Glutamatergic neuron (in vitro differentiated cells): ENCODE data around the gene NSD1. TPM values are rescaled to one million over a fixed set of nuclear protein-coding genes. Genes with fewer than 3 reads are reported as not detected.

ENCODE experiments used
- DNase-seq: peaks from one replicate; pipeline ENCODE4 v3.0.0; 2022
- H3K27ac Mint-ChIP-seq: one replicate; pipeline ENCODE4 v1.8.0; 2020; ENCODE audit warnings: mild to moderate bottlenecking, mixed read lengths, inconsistent platforms; ENCODE audit not compliant: unreplicated experiment
- H3K27me3 Mint-ChIP-seq: one replicate; pipeline ENCODE4 v1.8.0; 2020; ENCODE audit warnings: mild to moderate bottlenecking, moderate library complexity, mixed read lengths, inconsistent platforms; ENCODE audit not compliant: unreplicated experiment
- H3K36me3 Mint-ChIP-seq: one replicate; pipeline ENCODE4 v1.8.0; 2020; ENCODE audit warnings: mild to moderate bottlenecking, mixed read lengths, inconsistent platforms; ENCODE audit not compliant: unreplicated experiment
- H3K4me1 Mint-ChIP-seq: one replicate; pipeline ENCODE4 v1.8.0; 2020; ENCODE audit warnings: mild to moderate bottlenecking, low read depth, mixed read lengths, inconsistent platforms; ENCODE audit not compliant: unreplicated experiment
- H3K4me3 Mint-ChIP-seq: one replicate; pipeline ENCODE4 v1.8.0; 2020; ENCODE audit warnings: mild to moderate bottlenecking, mixed read lengths, inconsistent platforms; ENCODE audit not compliant: unreplicated experiment
- H3K9me3 Mint-ChIP-seq: one replicate; pipeline ENCODE4 v1.8.0; 2020; ENCODE audit warnings: mild to moderate bottlenecking, moderate library complexity, mixed read lengths, inconsistent platforms; ENCODE audit not compliant: unreplicated experiment
- total RNA-seq: library from RNA; stranded (reverse); fragmentation: NEBNext Ultra II Directional; extraction: Animal tissue kit (Norgen Biotek cat#: 25700); gene quantifications from one replicate; pipeline ENCODE4 v1.2.1, GENCODE V29; 2021; ENCODE audit not compliant: unreplicated experiment
- TF ChIP-seq, protein P1 (sequence below): fragments of 200-600 bp; sonication (generic); IDR thresholded peaks from one replicate; pipeline ENCODE4 v1.5.0; 2021; ENCODE audit not compliant: partially characterized antibody, unreplicated experiment

Gene NSD1
- total RNA-seq, 1 donor from 2014 or later = 151 TPM

DNA sequence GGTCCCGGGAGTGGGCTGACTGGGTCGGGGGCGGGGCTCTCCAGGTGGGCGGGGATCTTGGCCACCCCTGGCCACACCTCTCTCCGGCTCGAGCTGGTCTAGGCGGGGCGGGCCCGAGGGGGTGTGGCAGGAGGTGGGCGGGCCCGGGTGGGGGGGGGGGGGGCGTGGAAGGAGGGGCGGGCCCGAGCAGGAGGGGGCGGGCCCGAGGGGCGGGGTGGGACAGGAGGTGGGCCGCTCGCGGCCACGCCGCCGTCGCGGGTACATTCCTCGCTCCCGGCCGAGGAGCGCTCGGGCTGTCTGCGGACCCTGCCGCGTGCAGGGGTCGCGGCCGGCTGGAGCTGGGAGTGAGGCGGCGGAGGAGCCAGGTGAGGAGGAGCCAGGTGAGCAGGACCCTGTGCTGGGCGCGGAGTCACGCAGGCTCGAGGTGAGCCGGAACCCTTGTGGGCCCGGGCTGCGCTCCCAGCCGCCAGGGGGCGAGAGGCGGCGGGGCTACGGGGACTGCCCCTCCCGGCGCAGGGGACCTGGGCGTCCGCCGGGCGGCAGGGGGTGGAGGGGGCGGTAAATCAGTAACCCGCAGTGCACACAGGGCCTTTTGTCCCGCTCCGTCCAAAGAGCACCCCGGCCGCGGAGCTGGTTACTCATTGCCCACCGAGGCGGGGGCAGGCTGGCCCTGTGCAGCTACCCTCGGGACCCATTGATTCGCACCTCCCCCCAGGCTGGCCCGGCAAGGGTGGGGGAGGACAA, 46.7 kb upstream of the NSD1 start, which contains the start of gene FGFR4:
TSS of gene FGFR4 (plus strand) at position 262 of the 744 bp plus-strand sequence. CDS start 2,688 bp downstream, outside the sequence.
- Mint-ChIP-seq H3K27ac (peak within 1 kb of the TSS; percentile 1), H3K4me1 (peaks cover 7% of the 10 kb centered on the region), H3K4me3 (peak within 1 kb of the TSS; percentile 37), H3K9me3 (peaks cover 3% of the 10 kb centered on the region), H3K36me3 (peaks cover 4% of the 10 kb centered on the region), H3K27me3 (peaks cover 11% of the 10 kb centered on the region)
- DNase-seq = peak; percentile 75
- TF ChIP-seq, protein P1, sequence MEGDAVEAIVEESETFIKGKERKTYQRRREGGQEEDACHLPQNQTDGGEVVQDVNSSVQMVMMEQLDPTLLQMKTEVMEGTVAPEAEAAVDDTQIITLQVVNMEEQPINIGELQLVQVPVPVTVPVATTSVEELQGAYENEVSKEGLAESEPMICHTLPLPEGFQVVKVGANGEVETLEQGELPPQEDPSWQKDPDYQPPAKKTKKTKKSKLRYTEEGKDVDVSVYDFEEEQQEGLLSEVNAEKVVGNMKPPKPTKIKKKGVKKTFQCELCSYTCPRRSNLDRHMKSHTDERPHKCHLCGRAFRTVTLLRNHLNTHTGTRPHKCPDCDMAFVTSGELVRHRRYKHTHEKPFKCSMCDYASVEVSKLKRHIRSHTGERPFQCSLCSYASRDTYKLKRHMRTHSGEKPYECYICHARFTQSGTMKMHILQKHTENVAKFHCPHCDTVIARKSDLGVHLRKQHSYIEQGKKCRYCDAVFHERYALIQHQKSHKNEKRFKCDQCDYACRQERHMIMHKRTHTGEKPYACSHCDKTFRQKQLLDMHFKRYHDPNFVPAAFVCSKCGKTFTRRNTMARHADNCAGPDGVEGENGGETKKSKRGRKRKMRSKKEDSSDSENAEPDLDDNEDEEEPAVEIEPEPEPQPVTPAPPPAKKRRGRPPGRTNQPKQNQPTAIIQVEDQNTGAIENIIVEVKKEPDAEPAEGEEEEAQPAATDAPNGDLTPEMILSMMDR = peak; percentile 66

DNA sequence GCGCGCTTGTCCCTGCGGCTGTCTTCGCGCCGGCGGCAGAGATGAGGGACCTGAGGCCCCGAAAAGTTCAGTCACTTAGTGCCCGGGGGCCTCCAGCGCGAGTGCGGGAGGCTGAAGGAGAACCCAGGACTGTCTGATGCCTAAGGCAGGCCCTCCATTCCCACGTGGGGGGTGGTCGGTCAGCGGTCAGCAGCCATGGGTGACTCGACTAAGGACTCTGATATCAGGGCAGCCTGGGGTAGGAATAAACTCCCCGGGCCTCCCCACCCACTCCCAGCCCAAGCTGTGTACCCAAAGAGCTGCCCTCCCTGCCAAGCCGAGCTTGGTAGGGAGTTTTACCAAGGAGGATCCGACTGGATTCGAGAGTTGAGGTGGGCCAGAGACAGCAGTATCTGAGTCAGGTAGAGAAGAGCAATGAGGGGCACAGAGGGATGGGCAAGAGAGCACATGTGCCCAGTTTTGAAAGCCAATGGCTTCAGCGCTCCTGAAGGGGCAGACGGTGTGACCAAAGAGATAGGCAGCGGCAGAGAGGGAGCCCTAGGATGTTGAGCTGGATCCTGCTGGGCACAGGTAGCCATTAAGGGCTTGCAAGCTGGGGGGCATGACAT, 46.1 kb upstream of the NSD1 start:
- H3K36me3 Mint-ChIP-seq = peaks cover 4% of the 10 kb centered on the region
- H3K4me1 Mint-ChIP-seq = peaks cover 7% of the 10 kb centered on the region
- H3K4me3 Mint-ChIP-seq = peak overlapping the region; percentile 37
- H3K9me3 Mint-ChIP-seq = peaks cover 3% of the 10 kb centered on the region
- no peak overlapping the region for H3K27ac Mint-ChIP-seq
- TF ChIP-seq, protein P1 = no peak
- no peak for DNase-seq
- H3K27me3 Mint-ChIP-seq = peaks cover 14% of the 10 kb centered on the region

DNA sequence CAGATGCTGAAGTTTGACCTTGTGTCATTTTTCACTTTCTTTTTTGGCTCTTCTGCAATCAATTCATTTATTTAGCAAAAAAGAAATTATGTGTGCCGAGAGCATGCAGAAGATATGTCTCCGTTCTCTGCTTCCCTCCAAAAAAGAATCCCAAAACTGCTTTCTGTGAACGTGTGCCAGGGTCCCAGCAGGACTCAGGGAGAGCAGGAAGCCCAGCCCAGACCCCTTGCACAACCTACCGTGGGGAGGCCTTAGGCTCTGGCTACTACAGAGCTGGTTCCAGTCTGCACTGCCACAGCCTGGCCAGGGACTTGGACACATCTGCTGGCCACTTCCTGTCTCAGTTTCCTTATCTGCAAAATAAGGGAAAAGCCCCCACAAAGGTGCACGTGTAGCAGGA, 44.4 kb upstream of the NSD1 start:
- no peak overlapping the region for H3K27ac Mint-ChIP-seq
- peaks cover 3% of the 10 kb centered on the region for H3K9me3 Mint-ChIP-seq
- H3K4me1 Mint-ChIP-seq = peaks cover 7% of the 10 kb centered on the region
- TF ChIP-seq, protein P1 = no peak
- no peak for DNase-seq
- H3K36me3 Mint-ChIP-seq = peaks cover 4% of the 10 kb centered on the region
- H3K27me3 Mint-ChIP-seq = peaks cover 13% of the 10 kb centered on the region
- H3K4me3 Mint-ChIP-seq = no peak overlapping the region

DNA sequence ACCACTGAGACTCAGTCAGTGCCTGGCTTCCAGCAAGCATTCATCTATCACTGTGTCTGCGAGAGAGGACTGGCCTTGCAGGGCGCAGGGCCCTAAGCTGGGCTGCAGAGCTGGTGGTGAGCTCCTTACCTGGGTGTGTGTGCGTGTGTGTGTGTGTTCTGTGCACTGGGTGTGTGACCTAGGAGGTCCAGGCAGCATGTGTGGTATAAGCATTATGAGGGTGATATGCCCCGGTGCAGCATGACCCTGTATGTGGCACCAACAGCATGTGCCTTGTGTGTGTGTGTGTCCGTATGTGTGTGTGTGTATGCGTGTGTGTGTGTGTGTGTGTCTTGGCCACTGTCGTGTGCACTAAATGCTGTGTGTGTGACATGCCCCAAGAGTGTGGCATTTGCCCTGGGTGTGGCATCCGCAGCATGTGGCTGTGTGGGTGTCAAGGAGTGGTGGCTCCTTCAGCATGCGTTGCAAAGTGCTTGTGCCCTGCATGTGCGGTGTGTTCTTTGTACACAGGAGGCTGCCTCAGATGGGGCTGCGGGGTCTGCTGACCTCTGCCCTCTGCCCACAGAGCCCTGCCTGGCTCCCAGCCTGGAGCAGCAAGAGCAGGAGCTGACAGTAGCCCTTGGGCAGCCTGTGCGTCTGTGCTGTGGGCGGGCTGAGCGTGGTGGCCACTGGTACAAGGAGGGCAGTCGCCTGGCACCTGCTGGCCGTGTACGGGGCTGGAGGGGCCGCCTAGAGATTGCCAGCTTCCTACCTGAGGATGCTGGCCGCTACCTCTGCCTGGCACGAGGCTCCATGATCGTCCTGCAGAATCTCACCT, 43.5 kb upstream of the NSD1 start:
- Mint-ChIP-seq H3K4me3 (no peak overlapping the region), H3K9me3 (peaks cover 3% of the 10 kb centered on the region), H3K27ac (peak overlapping the region; percentile 12), H3K27me3 (peaks cover 16% of the 10 kb centered on the region), H3K4me1 (peaks cover 14% of the 10 kb centered on the region), H3K36me3 (peaks cover 4% of the 10 kb centered on the region)
- DNase-seq = no peak
- TF ChIP-seq, protein P1 = no peak
